CD4-positive, alpha-beta T cell treated with Interleukin-2 at 100 ng/mL for 4 hours (primary cell): Measurements from ENCODE around the gene OR2H1.

Experiments
- DNase-seq: peaks from one replicate; pipeline ENCODE4 v3.0.0-alpha.2; 2020; ENCODE audit warnings: low spot score

Gene OR2H1

DNA sequence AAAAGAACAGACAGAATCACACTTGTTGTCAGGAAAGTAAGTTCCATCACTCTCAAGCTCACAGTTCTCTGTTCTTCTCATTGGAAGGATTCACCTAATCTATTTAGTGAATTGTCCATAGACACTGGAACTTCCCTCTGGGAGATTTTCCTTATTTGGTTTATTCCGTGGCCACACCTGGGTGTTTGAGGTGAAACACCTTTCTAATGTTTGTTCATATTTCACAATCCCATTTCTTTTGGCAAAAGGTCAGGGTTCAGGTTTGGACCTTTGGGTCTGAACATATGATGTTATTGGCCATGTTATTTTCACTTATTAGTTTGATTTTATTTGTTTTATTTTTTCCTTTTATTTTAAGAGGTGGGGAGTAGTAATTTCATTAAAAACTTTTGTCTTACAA, 26.8 kb downstream of the OR2H1 start:
- DNase-seq, result no peak

DNA sequence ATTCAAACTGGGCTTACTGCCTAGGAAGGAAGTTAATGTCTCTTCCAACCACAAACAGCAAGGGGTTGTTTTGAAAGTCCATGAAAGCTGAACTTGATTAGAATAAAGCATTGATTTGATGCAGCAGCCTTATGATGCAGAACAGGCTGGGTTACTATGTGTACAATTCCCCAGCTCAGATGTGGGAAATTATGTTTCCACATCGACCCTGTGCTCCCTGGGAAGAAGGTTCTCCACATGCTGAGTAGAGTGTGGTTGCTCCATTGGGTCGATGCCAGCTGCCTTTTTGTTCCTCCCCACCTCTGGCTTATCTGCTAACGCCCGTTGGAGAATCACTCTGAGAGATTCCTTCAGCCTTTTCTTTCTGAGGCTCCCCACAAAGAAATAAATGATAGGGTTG, 29.6 kb downstream of the OR2H1 start:
- DNase-seq, result no peak

- DNase-seq, result no peak
Observed at GRCh38 chr6:29487131-29487530, 30.2 kb downstream of the OR2H1 start.

DNA sequence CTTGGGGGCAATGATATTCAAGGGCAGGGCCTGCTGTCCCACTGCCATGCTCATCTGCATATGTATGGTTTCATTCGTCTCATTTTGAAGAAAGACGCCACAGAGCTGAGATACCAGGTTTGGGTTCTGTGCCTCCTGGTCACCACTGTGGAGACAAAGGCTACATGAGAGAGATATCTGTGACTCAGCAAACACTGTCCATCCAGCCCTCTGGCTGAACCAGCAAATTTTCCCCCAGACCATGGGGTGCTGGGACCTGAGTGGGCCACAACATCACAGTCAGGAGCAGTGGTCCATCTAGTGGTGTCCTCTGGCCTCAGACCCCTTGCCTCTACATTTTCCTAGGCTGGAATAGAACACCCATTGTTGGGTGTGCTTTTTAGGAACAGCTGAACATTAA, 30.7 kb downstream of the OR2H1 start, which contains the start of gene MAS1L:
TSS of gene MAS1L (minus strand) at position 297 of the 400 bp plus-strand sequence. CDS start at position 243, 54 bp downstream.
- no peak for DNase-seq

- DNase-seq, result no peak
Observed at GRCh38 chr6:29488874-29489273, 31.9 kb downstream of the OR2H1 start.

DNA sequence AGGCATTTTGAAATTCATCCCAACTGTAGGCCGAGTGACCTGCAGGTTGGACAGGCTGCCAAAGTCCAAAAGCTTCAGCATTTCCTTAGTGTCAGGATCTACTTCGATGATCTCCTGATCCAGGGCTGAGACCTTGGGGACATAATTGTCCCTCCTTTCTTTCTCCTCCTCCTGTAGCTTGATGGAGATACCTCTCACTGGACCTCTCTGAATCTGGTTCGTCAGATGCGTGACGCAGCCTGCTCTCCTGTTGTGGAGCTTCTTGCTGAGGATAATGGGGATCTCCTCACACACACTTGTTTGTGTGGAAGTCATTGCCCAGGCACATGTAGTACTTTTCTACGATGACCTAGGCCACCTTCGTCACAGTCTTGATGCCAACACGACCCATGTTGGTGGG, 32.3 kb downstream of the OR2H1 start:
- DNase-seq, result no peak

DNA sequence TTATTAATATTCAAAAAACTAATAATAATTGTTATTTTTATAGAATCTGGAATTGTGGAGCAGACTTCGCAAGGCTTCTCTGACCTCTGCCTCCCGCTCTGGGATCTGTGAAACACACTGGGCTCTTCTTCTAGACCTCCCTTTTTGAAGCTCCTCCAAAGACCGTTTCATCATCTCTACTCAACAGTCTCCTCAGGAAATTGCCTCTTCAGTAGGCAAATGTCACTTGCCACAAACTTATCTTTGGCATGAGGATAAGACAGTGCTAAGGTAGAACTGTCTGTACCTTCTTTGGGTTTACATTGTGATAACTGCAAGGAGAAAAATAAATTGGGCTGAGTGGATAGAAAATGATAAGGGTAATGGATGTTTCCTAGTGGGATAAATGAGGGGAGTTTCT, 33.1 kb downstream of the OR2H1 start:
- DNase-seq, result no peak

DNA sequence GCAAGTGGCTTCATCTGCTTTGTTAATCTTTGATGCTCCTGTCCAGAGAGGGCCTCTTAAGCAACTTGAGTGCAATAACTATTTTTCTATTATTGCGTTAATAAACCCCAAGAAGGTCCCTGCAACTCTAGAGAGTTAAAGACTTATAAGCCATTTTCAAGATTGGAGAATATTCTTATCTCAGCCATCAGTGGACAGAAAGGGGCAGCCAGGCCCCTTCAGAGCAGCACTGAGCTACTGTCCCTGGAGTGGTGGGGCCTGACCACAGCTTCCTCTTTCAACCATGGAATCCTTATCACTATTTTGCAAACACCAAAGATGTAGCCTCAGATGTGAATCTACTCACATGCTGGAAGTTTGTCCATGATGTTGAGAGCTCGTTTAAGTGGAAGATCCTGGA, 33.6 kb downstream of the OR2H1 start:
- DNase-seq, result no peak

GRCh38 chr6:29491574-29491973, 34.6 kb downstream of the OR2H1 start:
- no peak for DNase-seq

DNA sequence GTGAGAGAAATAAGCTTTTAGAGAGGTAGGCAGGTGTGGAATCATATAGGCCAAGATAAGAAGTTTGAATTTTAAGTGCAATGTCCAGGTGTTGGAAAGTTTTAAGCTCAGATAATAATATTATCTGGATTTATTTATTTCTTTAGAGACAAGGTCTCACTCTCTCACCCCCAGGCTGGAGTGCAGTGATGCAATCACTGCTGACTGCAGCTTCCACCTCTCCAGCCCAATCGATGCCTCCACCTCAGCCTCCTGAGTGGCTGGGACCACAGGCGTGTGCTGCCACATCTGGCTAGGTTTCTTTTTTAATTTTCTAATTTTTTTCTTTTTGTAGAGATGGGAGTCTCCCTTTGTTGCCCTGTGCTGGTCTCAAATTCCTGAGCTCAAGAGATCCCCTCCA, 36.3 kb downstream of the OR2H1 start:
- DNase-seq, result no peak

DNA sequence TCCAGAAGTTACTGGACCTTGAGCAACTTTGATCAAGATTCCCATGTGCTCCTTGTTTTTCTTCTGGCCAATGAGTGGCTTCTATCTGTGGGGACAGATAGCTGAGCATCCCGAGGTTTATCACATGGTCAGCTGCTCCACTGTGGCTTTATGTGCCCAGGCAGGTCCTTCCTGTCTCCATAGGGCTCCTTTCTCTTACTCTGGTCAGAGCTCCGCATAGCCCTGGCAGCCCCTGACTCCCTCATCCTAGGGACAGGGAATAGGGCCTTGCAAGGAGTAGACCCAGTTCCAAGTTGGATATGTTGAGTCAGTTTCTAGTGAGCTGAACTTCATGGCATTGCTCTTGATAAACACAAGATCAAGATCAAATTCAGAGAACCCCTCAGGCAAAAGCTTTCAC, 37.2 kb downstream of the OR2H1 start:
- no peak for DNase-seq

- DNase-seq, result no peak
Observed at GRCh38 chr6:29495571-29495970, 38.6 kb downstream of the OR2H1 start.

DNA sequence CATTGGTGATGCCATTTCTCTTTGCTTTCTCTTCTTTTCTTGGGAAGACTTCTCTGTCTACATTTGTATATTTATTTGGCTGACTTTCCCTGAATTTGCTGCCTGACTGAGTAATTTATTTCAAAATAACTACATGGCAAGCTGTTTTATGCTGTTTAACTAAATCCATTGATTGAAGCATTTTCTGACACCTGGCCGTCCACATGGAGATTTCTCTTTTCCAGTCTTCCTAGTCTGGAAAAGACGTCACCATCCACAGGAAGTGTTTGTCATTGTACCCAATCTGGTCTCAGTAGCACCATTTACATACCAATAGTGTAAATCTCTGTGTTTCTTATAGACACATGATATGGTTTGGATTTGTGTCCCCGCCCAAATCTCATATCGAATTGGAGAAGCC, 40.0 kb downstream of the OR2H1 start:
- no peak for DNase-seq

DNA sequence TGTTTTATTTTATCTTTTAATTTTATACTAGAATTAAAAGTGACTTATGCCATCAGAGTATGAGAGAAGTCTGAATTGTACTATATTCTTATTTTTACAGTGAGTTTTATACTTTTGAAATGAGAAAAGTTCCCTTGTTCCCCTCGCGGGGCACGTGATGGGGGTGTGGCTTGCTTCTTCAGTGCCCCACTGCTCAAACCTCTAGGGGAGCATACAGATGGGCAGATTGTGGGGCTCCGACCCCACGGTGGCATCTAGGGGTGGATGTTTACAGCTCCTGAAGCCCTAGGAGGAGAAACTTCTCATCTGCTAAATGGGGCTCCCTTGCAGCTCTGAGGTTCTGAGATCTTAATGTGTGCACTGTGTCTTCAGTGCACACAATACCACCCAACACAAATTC, 42.7 kb downstream of the OR2H1 start:
- DNase-seq, result no peak

GRCh38 chr6:29500594-29500993, 43.6 kb downstream of the OR2H1 start:
- no peak for DNase-seq

- no peak for DNase-seq
Observed at GRCh38 chr6:29501106-29501505, 44.2 kb downstream of the OR2H1 start.

- DNase-seq, result no peak
Observed at GRCh38 chr6:29502181-29502580, 45.2 kb downstream of the OR2H1 start.

DNA sequence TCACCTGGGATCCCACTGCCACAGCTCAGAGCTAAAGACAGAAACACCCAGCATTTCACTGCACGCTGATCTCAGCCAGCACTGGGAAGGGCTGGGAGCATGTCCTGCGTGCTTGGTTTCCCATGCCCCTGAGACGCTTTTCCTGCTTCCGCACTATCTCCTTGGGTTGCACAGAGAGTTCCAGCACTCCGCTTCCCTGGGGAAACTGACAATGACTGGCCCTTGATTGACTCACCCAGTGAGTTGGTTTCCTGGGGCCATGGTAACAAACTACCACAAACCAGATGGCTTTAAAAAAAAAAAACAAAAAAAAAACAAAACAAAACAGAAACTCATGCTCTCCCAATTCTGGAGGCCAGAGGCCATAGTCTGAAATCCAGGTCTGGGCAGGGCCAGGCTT, 45.6 kb downstream of the OR2H1 start:
- DNase-seq, result no peak

DNA sequence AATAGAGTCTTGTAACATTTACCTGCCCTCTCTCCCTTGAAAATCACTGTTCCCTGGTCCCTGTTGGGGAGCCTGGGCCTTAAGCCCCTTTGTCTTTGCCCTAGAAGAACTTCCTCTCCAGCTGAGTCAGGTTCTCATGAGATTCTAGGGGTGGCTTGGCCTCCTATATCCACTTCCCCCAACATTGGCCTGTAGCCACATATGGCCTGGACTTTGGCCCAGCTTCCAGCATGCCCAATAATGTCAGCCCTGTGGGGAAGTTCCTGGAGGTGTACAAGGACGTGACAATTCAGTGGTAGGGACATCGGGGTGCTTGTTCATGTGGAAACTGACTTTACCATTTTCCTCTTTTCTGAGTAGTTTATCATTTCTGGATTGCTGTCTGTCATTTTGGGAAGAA, 48.0 kb downstream of the OR2H1 start:
- DNase-seq, result no peak

GRCh38 chr6:29505808-29506207, 48.9 kb downstream of the OR2H1 start:
- DNase-seq, result no peak

DNA sequence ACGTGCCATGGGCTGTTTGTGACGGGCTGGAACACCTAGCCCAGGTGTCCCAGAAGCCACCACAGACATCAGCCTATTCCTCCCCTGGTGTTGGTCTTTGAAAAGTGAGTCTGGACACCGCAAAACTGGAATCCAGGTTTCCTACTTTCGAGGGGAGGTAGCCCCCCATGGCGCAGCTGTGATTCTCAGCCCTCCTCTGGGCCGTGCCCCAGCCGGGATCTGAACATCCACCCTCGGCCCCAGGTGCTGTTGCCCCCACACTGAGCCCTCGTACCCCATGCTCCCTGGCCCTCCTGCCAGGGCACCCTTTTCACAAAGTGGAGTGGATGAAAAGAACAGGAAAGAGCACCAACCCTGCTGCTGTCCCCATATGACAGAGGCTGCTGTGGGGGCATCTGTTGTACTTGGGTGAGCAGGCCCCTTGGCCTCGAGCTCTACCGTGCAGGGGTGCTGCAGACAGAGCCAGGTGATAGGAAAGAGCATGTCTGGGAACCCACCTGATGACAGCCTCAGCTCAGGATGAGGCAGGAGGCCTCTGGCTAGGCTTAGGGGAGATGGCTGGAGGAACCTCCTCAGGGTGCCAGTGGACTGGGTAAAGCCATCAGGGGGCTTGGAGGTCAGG, 49.6 kb downstream of the OR2H1 start:
- no peak for DNase-seq

DNA sequence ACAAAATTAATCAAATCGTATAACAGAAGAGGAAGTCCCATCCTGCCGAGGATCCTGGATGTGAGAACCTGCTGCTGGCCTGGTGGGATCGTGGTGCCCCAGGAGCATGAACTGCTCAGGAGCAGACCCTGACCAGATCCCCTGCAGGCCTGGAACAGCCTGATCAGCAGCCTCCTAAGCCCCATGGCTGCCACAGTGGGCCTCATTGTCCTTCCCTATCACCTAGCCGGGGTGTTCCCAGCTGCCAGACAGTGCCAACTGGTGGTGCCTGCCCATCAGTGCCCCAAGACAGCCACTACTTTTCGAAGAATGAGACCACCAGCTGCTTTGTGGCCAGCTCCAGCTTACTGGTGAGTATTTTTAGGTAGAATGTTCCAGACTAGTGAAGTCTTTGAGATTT, 50.4 kb downstream of the OR2H1 start:
- no peak for DNase-seq

GRCh38 chr6:29509239-29509638, 52.3 kb downstream of the OR2H1 start:
- DNase-seq, result no peak

GRCh38 chr6:29509711-29510110, 52.8 kb downstream of the OR2H1 start:
- no peak for DNase-seq

GRCh38 chr6:29510202-29510601, 53.2 kb downstream of the OR2H1 start:
- DNase-seq, result no peak
